ENCODE results near the gene FHOD1.

DNA sequence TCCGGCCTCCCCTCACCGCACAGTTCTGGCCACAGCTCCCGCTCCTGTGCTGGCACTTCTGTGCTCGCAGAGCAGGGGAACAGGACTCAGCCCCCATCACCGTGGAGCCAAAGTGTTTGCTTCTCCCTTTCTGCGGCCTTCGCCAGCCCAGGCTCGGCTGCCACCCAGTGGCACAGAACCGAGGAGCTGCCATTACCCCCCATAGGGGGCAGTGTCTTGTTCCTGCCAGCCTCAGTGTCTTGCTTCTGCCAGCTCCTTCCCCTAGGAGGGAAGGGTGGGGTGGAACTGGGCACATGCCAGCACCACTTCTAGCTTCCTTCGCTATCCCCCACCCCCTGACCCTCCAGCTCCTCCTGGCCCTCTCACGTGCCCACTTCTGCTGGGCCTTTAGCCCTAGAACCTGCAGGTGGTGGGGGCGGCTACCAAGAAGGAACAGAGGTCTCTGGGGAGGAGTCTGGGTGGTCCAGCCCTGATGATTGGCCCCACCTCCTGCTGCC lies 49.0 kb downstream of the FHOD1 start:
- no peak for TF ChIP-seq EZH2 (IDR thresholded peaks at IDR 0.05; ENCODE audit: low read depth)
- peak; percentile 78 for TF ChIP-seq CTCF (conservative IDR thresholded peaks at IDR 0.05)

Data from PC-9 (cell line).